Loucy (cell line): ENCODE results near the gene RGL4.

Experiments used
- H2AFZ ChIP-seq: fragments of 200-600 bp; sonication (generic); 2 replicates; pipeline ENCODE4 v1.6.0; 2016; ENCODE audit warnings: antibody characterized with exemption, mild to moderate bottlenecking, low read length, moderate library complexity
- H3F3A ChIP-seq: fragments of 200-600 bp; 2 replicates; pipeline ENCODE4 v1.6.0; 2016; ENCODE audit warnings: antibody characterized with exemption, low read depth, mild to moderate bottlenecking
- H3K27me3 ChIP-seq: fragments of 200-600 bp; sonication (generic); 2 replicates; pipeline ENCODE4 v1.6.1; 2014; ENCODE audit warnings: low read length, mild to moderate bottlenecking; ENCODE audit not compliant: insufficient read depth, poor library complexity, severe bottlenecking
- H3K36me3 ChIP-seq: fragments of 200-600 bp; sonication (generic); 2 replicates; pipeline ENCODE4 v1.6.1; 2016; ENCODE audit warnings: low read length; ENCODE audit not compliant: insufficient read depth
- H3K4me1 ChIP-seq: fragments of 200-600 bp; sonication (generic); 2 replicates; pipeline ENCODE4 v1.5.1; 2014; ENCODE audit warnings: low read length, mild to moderate bottlenecking; ENCODE audit not compliant: insufficient read depth, poor library complexity, severe bottlenecking
- H3K4me2 ChIP-seq: fragments of 200-600 bp; sonication (generic); 2 replicates; pipeline ENCODE4 v1.6.0; 2014; ENCODE audit warnings: antibody characterized with exemption, low read length, low read depth, mild to moderate bottlenecking; ENCODE audit not compliant: poor library complexity, severe bottlenecking
- H3K4me3 ChIP-seq: fragments of 200-600 bp; sonication (generic); 2 replicates; pipeline ENCODE4 v1.5.1; 2014; ENCODE audit warnings: low read length, mild to moderate bottlenecking, mixed read lengths; ENCODE audit not compliant: poor library complexity, severe bottlenecking
- H3K79me2 ChIP-seq: fragments of 200-600 bp; sonication (generic); 2 replicates; pipeline ENCODE4 v1.6.1; 2014; ENCODE audit warnings: low read length; ENCODE audit not compliant: insufficient read depth
- H3K9ac ChIP-seq: fragments of 200-600 bp; sonication (generic); 2 replicates; pipeline ENCODE4 v1.6.0; 2014; ENCODE audit warnings: mild to moderate bottlenecking, low read depth, low read length, moderate library complexity; ENCODE audit not compliant: poor library complexity, severe bottlenecking
- H3K9me2 ChIP-seq: fragments of 200-600 bp; sonication (generic); replicated peaks from 2 replicates; pipeline ENCODE4 v1.6.1; 2016; ENCODE audit warnings: low read depth, low read length, mixed read lengths
- H3K9me3 ChIP-seq: fragments of 200-600 bp; sonication (generic); 2 replicates; pipeline ENCODE4 v1.6.1; 2014; ENCODE audit warnings: mild to moderate bottlenecking, antibody characterized with exemption, low read length, low read depth; ENCODE audit not compliant: insufficient read depth
- H4K20me1 ChIP-seq: fragments of 200-600 bp; sonication (generic); 2 replicates; pipeline ENCODE4 v1.6.0; 2014; ENCODE audit warnings: antibody characterized with exemption, low read length, mild to moderate bottlenecking; ENCODE audit not compliant: insufficient read depth, poor library complexity, severe bottlenecking
- CTCF ChIP-seq: fragments of 200-600 bp; sonication (generic); conservative IDR thresholded peaks from 2 replicates; pipeline ENCODE4 v1.5.1; 2014; ENCODE audit warnings: mild to moderate bottlenecking, antibody characterized with exemption, low read length
- EZH2phosphoT487 ChIP-seq: fragments of 200-600 bp; IDR thresholded peaks from 2 replicates; pipeline ENCODE4 v1.6.1; 2018; ENCODE audit warnings: antibody characterized with exemption, mild to moderate bottlenecking, moderate library complexity, borderline replicate concordance

RGL4 gene

GRCh38 chr22:23698673-23699235, 7.9 kb downstream of the RGL4 start:
- Histone ChIP-seq H2AFZ (no peak overlapping the region), H3K9me2 (no peaks in the 10 kb centered on the region), H3K9ac (peak overlapping the region; percentile 89), H3K4me1 (peaks cover 47% of the 10 kb centered on the region), H3F3A (no peaks in the 10 kb centered on the region), H4K20me1 (no peaks in the 10 kb centered on the region), H3K36me3 (peaks cover 59% of the 10 kb centered on the region; the same call in 1 of the 2 replicates), H3K27me3 (no peaks in the 10 kb centered on the region), H3K4me2 (no peak overlapping the region), H3K4me3 (no peak overlapping the region), H3K9me3 (no peaks in the 10 kb centered on the region), H3K79me2 (peaks cover 79% of the 10 kb centered on the region)
- TF ChIP-seq CTCF: no peak
- TF ChIP-seq EZH2phosphoT487: no peak

DNA sequence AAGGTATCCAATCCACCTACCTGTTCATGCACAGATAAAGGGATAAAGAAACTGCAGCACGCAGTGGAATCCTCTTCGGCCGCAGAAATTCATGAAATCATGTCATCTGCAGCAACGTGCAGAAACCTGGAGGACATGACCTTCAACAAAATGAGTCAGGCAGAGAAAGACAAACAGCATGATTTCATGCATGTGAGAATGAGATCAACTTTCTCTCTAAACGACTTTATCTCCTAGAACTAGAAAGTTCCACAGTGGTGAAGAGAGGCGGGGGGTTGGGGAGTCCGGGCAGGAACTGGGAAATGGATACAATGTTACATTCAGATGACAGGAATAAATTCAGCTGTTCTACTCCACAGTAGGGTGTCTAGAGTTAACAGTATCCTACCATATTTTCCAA, 9.9 kb downstream of the RGL4 start:
- Histone ChIP-seq H3K9me2 (no peaks in the 10 kb centered on the region), H3K36me3 (peaks cover 54% of the 10 kb centered on the region; the same call in 1 of the 2 replicates), H3K9ac (no peak overlapping the region), H3K9me3 (no peaks in the 10 kb centered on the region), H3K79me2 (peaks cover 83% of the 10 kb centered on the region), H4K20me1 (peaks cover 4% of the 10 kb centered on the region), H3K4me3 (no peak overlapping the region), H3K27me3 (no peaks in the 10 kb centered on the region), H3K4me2 (no peak overlapping the region), H2AFZ (no peak overlapping the region), H3F3A (peaks cover 4% of the 10 kb centered on the region; the same call in 1 of the 2 replicates), H3K4me1 (peaks cover 55% of the 10 kb centered on the region)
- TF ChIP-seq EZH2phosphoT487: no peak

- Histone ChIP-seq H3K9me3 (no peaks in the 10 kb centered on the region), H2AFZ (no peak overlapping the region), H3K9me2 (no peaks in the 10 kb centered on the region), H3F3A (peaks cover 4% of the 10 kb centered on the region; the same call in 1 of the 2 replicates), H3K4me1 (peaks cover 36% of the 10 kb centered on the region), H3K4me2 (peak overlapping the region; percentile 38), H4K20me1 (peaks cover 8% of the 10 kb centered on the region), H3K9ac (no peak overlapping the region), H3K27me3 (no peaks in the 10 kb centered on the region), H3K36me3 (peaks cover 69% of the 10 kb centered on the region; the same call in 1 of the 2 replicates), H3K79me2 (peaks cover 74% of the 10 kb centered on the region), H3K4me3 (no peak overlapping the region)
- TF ChIP-seq EZH2phosphoT487: no peak
- TF ChIP-seq CTCF: no peak
Observed at GRCh38 chr22:23704062-23704461, 13.2 kb downstream of the RGL4 start.

DNA sequence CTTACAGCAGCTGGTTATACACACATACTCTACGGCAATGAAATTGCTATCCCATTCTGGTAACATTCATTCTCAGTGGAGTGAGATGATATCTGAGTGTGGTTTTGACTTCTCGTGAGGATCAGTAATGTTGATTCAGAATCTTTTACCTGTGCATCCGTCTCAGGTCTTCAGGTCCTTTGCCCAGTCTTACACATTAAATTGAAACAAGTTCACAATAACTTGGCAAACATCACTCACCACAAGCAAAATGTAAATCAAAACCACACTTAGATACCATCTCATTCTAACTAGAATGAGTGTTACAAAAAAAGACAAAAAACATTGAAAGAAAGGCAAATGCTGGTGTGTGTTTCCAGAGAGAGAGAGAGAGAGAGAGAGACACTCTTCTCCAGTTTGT, 14.0 kb downstream of the RGL4 start:
- Histone ChIP-seq H3K4me1 (peaks cover 36% of the 10 kb centered on the region), H3K4me2 (peak overlapping the region; percentile 38), H3K27me3 (no peaks in the 10 kb centered on the region), H3K9ac (no peak overlapping the region), H3K9me3 (no peaks in the 10 kb centered on the region), H3K36me3 (peaks cover 70% of the 10 kb centered on the region; the same call in 1 of the 2 replicates), H3F3A (peaks cover 4% of the 10 kb centered on the region; the same call in 1 of the 2 replicates), H3K9me2 (no peaks in the 10 kb centered on the region), H4K20me1 (peaks cover 8% of the 10 kb centered on the region), H2AFZ (no peak overlapping the region), H3K4me3 (no peak overlapping the region), H3K79me2 (peaks cover 67% of the 10 kb centered on the region)
- no peak for TF ChIP-seq EZH2phosphoT487
- no peak for TF ChIP-seq CTCF
